OCI-LY7 (cell line): ENCODE data around the gene BMP4.

Source experiments
- CTCF ChIP-seq: fragments of 200-600 bp; sonication (generic); conservative IDR thresholded peaks from 2 replicates; pipeline ENCODE4 v1.5.1; 2014; ENCODE audit warnings: mild to moderate bottlenecking, antibody characterized with exemption, low read length, moderate library complexity, mixed read lengths
- EZH2phosphoT487 ChIP-seq: fragments of 200-600 bp; sonication (generic); IDR thresholded peaks from 2 replicates; pipeline ENCODE4 v1.6.1; 2018; ENCODE audit warnings: low read depth, borderline replicate concordance, mild to moderate bottlenecking, mixed run types, antibody characterized with exemption, low read length, moderate library complexity, mixed read lengths

- TF ChIP-seq CTCF (no peak), EZH2phosphoT487 (no peak)
Observed at GRCh38 chr14:53953828-53954550, 2.6 kb downstream of the BMP4 start.
